ENCODE results near the gene CENPX. TPM values are rescaled to one million over a fixed set of nuclear protein-coding genes. Genes with fewer than 3 reads are reported as not detected.

Gene CENPX
- total and polyA plus RNA-seq, 2 of the 13 experiments (the other 11 are each of a cell fraction or from before 2014, with no cell fraction given) = 92.7 to 170 TPM

DNA sequence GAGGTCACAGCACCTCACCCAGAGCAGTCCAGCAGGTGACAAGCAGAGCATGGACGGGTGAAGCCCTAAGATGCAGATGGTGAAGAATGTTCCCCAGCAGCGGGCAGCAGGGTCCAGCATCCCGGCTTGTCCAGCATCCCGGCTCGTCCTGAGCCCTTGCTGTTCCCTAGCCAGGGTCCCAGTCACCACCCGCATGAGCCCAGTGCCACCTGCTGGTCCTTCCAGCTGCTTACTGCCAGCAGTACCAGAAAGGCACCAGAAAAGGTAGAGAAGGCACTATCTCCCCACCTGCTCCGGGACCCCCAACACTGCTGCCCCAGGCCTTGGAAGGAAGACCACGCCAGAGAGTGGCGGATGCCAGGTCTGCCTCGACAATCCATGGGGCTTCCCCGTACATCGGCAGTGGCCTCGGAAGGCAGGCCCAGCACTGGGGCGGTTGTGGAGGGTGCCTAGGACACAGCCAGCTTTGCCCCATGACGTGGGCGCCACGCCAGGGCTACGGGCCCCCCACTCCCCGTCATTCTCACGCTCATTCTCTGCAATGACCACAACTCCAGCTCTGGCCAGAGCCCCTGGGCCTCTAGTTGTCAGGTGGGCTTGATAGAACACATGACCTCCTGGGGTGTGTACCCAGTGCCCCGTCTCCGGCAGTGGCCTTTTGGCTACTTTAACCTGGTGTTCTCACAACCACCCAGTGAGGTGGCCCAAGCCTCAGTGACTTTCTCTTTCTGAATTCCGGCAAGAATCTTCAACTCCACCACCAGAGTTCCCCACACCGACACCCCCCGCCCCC is 1.4 kb downstream of the CENPX start (continued):
- TF ChIP-seq HIC2 (CRISPR knock-in tag; IDR thresholded peaks at IDR 0.05; ENCODE audit: low read depth) (peak; percentile 77), MTA3 (CRISPR knock-in tag; IDR thresholded peaks at IDR 0.05) (no peak), THAP7 (CRISPR knock-in tag; IDR thresholded peaks at IDR 0.05) (no peak; the same call in 1 of the 2 replicates), ZNF784 (CRISPR knock-in tag; IDR thresholded peaks at IDR 0.05; ENCODE audit: borderline replicate concordance) (peak; percentile 77), ISX (CRISPR knock-in tag; conservative IDR thresholded peaks at IDR 0.05) (no peak), ZNF512B (CRISPR knock-in tag; IDR thresholded peaks at IDR 0.05; ENCODE audit: borderline replicate concordance) (no peak; the same call in 1 of the 2 replicates), CBX2 (IDR thresholded peaks at IDR 0.05; ENCODE audit: low read depth, low read length) (no peak), CBX2 (CRISPR knock-in tag; IDR thresholded peaks at IDR 0.05; ENCODE audit: low read depth) (no peak), SRY (CRISPR knock-in tag; IDR thresholded peaks at IDR 0.05) (no peak)
- TF ChIP-seq, protein P1, sequence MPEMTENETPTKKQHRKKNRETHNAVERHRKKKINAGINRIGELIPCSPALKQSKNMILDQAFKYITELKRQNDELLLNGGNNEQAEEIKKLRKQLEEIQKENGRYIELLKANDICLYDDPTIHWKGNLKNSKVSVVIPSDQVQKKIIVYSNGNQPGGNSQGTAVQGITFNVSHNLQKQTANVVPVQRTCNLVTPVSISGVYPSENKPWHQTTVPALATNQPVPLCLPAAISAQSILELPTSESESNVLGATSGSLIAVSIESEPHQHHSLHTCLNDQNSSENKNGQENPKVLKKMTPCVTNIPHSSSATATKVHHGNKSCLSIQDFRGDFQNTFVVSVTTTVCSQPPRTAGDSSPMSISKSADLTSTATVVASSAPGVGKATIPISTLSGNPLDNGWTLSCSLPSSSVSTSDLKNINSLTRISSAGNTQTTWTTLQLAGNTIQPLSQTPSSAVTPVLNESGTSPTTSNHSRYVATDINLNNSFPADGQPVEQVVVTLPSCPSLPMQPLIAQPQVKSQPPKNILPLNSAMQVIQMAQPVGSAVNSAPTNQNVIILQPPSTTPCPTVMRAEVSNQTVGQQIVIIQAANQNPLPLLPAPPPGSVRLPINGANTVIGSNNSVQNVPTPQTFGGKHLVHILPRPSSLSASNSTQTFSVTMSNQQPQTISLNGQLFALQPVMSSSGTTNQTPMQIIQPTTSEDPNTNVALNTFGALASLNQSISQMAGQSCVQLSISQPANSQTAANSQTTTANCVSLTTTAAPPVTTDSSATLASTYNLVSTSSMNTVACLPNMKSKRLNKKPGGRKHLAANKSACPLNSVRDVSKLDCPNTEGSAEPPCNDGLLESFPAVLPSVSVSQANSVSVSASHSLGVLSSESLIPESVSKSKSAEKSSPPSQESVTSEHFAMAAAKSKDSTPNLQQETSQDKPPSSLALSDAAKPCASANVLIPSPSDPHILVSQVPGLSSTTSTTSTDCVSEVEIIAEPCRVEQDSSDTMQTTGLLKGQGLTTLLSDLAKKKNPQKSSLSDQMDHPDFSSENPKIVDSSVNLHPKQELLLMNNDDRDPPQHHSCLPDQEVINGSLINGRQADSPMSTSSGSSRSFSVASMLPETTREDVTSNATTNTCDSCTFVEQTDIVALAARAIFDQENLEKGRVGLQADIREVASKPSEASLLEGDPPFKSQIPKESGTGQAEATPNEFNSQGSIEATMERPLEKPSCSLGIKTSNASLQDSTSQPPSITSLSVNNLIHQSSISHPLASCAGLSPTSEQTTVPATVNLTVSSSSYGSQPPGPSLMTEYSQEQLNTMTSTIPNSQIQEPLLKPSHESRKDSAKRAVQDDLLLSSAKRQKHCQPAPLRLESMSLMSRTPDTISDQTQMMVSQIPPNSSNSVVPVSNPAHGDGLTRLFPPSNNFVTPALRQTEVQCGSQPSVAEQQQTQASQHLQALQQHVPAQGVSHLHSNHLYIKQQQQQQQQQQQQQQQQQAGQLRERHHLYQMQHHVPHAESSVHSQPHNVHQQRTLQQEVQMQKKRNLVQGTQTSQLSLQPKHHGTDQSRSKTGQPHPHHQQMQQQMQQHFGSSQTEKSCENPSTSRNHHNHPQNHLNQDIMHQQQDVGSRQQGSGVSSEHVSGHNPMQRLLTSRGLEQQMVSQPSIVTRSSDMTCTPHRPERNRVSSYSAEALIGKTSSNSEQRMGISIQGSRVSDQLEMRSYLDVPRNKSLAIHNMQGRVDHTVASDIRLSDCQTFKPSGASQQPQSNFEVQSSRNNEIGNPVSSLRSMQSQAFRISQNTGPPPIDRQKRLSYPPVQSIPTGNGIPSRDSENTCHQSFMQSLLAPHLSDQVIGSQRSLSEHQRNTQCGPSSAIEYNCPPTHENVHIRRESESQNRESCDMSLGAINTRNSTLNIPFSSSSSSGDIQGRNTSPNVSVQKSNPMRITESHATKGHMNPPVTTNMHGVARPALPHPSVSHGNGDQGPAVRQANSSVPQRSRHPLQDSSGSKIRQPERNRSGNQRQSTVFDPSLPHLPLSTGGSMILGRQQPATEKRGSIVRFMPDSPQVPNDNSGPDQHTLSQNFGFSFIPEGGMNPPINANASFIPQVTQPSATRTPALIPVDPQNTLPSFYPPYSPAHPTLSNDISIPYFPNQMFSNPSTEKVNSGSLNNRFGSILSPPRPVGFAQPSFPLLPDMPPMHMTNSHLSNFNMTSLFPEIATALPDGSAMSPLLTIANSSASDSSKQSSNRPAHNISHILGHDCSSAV (CRISPR knock-in tag; IDR thresholded peaks at IDR 0.05; ENCODE audit: borderline replicate concordance) = no peak
- TF ChIP-seq, protein P2, sequence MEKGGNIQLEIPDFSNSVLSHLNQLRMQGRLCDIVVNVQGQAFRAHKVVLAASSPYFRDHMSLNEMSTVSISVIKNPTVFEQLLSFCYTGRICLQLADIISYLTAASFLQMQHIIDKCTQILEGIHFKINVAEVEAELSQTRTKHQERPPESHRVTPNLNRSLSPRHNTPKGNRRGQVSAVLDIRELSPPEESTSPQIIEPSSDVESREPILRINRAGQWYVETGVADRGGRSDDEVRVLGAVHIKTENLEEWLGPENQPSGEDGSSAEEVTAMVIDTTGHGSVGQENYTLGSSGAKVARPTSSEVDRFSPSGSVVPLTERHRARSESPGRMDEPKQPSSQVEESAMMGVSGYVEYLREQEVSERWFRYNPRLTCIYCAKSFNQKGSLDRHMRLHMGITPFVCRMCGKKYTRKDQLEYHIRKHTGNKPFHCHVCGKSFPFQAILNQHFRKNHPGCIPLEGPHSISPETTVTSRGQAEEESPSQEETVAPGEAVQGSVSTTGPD (CRISPR knock-in tag; IDR thresholded peaks at IDR 0.05) = no peak

All from HepG2 (cell line).